H1 (cell line): Measurements from ENCODE around the gene MRPL16.

Experiments used
- EP300 ChIP-seq, 2 experiments: IDR thresholded peaks; 1 replicate in 1 of 2; 2 replicates in 1 of 2; pipeline ENCODE4 v1.6.1; 2011 to 2012; ENCODE audit warnings: low read depth in 2 of 2, low read length in 2 of 2, mild to moderate bottlenecking in 2 of 2, borderline replicate concordance in 1 of 2, inconsistent platforms in 1 of 2, moderate library complexity in 1 of 2
- EZH2 ChIP-seq: fragments of 200-600 bp; sonication (generic); IDR thresholded peaks from 2 replicates; pipeline ENCODE4 v1.7.1; 2012; ENCODE audit warnings: low read depth, mild to moderate bottlenecking, moderate library complexity, low read length, inconsistent platforms; ENCODE audit not compliant: severe bottlenecking
- SIRT6 ChIP-seq: IDR thresholded peaks from one replicate; pipeline ENCODE4 v1.7.1; 2012; ENCODE audit warnings: low read length, inconsistent platforms
- TBP ChIP-seq: IDR thresholded peaks from 2 replicates; pipeline ENCODE4 v1.6.1; 2011; ENCODE audit warnings: low read depth, low read length, improper control_type of control experiment
- TF ChIP-seq, protein P1 (sequence below): IDR thresholded peaks from 2 replicates; pipeline ENCODE4 v1.6.1; 2012; ENCODE audit warnings: inconsistent platforms

DNA sequence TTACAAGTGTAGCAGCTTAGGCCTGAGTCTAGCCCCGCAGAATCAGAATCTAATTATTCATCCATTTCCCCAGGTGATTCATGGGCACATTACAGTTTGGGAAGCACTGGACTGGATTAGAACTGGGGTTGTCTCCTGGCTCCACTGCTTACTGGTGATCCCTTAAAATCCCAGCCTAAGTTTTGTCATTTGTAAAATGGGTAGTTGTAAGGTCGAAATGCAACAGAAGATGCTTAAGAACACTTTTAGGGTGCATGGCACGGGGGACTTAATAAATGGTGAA is 54.1 kb downstream of the MRPL16 start:
- TF ChIP-seq SIRT6 (no peak), EZH2 (no peak), TBP (no peak), EP300 (IDR thresholded peaks at IDR 0.05; ENCODE audit: borderline replicate concordance in 1 of 2, low read depth in 2 of 2, low read length in 2 of 2) (no peak)
- TF ChIP-seq, protein P1, sequence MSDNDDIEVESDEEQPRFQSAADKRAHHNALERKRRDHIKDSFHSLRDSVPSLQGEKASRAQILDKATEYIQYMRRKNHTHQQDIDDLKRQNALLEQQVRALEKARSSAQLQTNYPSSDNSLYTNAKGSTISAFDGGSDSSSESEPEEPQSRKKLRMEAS = no peak
